ENCODE results near the gene TP53I3. TPM values are rescaled to one million over a fixed set of nuclear protein-coding genes. Genes with fewer than 3 reads are reported as not detected.
"Not testable (repeated sequence)": the region's sequence is repeated elsewhere in the genome, so short reads cannot be mapped to it uniquely, and the experiment has no call there.

The TP53I3 gene
- total RNA-seq, 2 experiments from 2014 or later: 1.8 to 2.6 TPM

- Mint-ChIP-seq H3K9me3 (no peaks in the 10 kb centered on the region), H3K36me3 (ENCODE audit: low read depth) (peaks cover 2% of the 10 kb centered on the region), H3K27me3 (no peaks in the 10 kb centered on the region), H3K4me1 (ENCODE audit: low read depth) (peaks cover 6% of the 10 kb centered on the region), H3K4me3 (no peak overlapping the region), H3K27ac (no peak overlapping the region)
- TF ChIP-seq CTCF (IDR thresholded peaks at IDR 0.05): no peak
- POLR2A ChIA-PET: no interaction called here
- intact Hi-C loops (cut with micrococcal nuclease): no loop called here
- DNase-seq (no peak), ATAC-seq (no peak)
- CTCF ChIA-PET: interaction anchor here (0.8 to 1.0 kb wide), 2 partner anchors 16 to 34 kb away, joined by 3 to 5 read pairs; partner anchors contain the start of gene TP53I3
Measured at GRCh38 chr2:24117902-24118301, 33.3 kb upstream of the TP53I3 start.

DNA sequence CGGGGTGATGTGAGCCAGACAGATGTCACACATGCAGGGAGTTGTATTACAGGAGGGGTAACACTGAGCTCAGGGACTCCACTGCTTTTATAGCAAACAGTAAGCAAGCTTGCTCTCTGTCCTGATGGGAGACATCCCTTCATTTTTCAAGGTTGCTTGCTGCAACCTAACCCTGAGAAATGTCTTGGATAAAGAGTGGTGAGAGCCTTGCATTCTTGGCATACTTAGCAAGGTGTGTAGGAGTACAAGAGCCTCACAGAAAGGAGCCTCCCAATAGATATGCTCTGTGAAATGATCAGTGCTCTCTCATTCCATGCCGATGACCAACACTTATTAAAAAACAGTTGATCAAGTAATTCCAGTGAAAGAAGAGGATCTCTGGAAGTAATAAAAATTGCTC lies 30.4 kb upstream of the TP53I3 start:
- intact Hi-C loops (cut with micrococcal nuclease): no loop called here
- no peaks in the 10 kb centered on the region for H3K27me3 Mint-ChIP-seq
- H3K27ac Mint-ChIP-seq: no peak overlapping the region
- CTCF ChIA-PET: no interaction called here
- H3K36me3 Mint-ChIP-seq (ENCODE audit: low read depth): peaks cover 2% of the 10 kb centered on the region
- no peak overlapping the region for H3K4me3 Mint-ChIP-seq
- TF ChIP-seq CTCF (IDR thresholded peaks at IDR 0.05): no peak
- ATAC-seq (no peak), DNase-seq (no peak)
- H3K4me1 Mint-ChIP-seq (ENCODE audit: low read depth): no peaks in the 10 kb centered on the region
- POLR2A ChIA-PET: no interaction called here
- H3K9me3 Mint-ChIP-seq: no peaks in the 10 kb centered on the region

DNA sequence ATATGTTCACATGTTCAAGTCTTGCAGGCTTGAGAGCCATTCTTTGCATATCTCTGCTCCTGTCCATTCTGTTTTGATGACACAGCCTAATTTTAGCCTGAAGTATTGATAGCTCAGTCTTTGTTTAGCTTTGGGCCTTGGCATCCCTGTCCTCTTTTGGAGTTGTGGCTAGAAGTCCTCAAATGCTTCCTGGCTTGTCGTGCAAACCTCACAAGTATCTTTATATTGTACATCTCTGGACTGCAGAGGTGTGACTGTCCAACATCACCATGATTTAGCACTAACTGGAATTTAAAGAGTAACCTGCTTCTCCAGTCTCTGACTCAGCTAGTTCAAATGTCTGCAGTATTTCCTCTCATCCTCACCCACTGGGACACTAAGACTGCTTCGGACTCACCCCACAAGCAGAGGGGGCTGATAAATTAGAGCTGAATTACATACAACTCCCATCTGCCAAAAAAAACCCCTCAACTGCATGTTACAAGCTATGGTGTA lies 26.8 kb upstream of the TP53I3 start:
- peaks cover 2% of the 10 kb centered on the region for H3K36me3 Mint-ChIP-seq (ENCODE audit: low read depth)
- no peak overlapping the region for H3K4me3 Mint-ChIP-seq
- POLR2A ChIA-PET: interaction anchor here (1.2 to 1.4 kb wide), 2 partner anchors 10 to 11 kb away, joined by 3 to 6 read pairs; no protein-coding TSS in a partner anchor
- DNase-seq (no peak), ATAC-seq (no peak)
- H3K27me3 Mint-ChIP-seq: no peaks in the 10 kb centered on the region
- H3K4me1 Mint-ChIP-seq (ENCODE audit: low read depth): no peaks in the 10 kb centered on the region
- TF ChIP-seq CTCF (IDR thresholded peaks at IDR 0.05): no peak
- H3K27ac Mint-ChIP-seq: no peak overlapping the region
- intact Hi-C loops (cut with micrococcal nuclease): no loop called here
- CTCF ChIA-PET: interaction anchor here (0.6 to 2.9 kb wide), 4 partner anchors 11 to 1797 kb away, joined by 3 to 9 read pairs (median 4); partner anchors contain the start of gene TP53I3
- peaks cover 21% of the 10 kb centered on the region for H3K9me3 Mint-ChIP-seq

GRCh38 chr2:24110660-24111303 lies 26.1 kb upstream of the TP53I3 start:
- ChIA-PET CTCF (interaction anchor here (0.6 to 2.9 kb wide), 3 partner anchors 12 to 134 kb away, joined by 3 to 9 read pairs (median 4); partner anchors contain the start of gene TP53I3), POLR2A (interaction anchor here (1.2 to 1.4 kb wide), 2 partner anchors 9 to 11 kb away, joined by 3 to 6 read pairs; no protein-coding TSS in a partner anchor)
- DNase-seq: no peak
- H3K27me3 Mint-ChIP-seq: no peaks in the 10 kb centered on the region
- ATAC-seq: no peak
- H3K27ac Mint-ChIP-seq: no peak overlapping the region
- H3K9me3 Mint-ChIP-seq: peaks cover 21% of the 10 kb centered on the region
- no peak for TF ChIP-seq CTCF (IDR thresholded peaks at IDR 0.05)
- H3K4me1 Mint-ChIP-seq (ENCODE audit: low read depth): no peaks in the 10 kb centered on the region
- intact Hi-C loops (cut with micrococcal nuclease): no loop called here
- H3K36me3 Mint-ChIP-seq (ENCODE audit: low read depth): peaks cover 2% of the 10 kb centered on the region
- H3K4me3 Mint-ChIP-seq: no peak overlapping the region

GRCh38 chr2:24109431-24109830 lies 24.8 kb upstream of the TP53I3 start:
- H3K9me3 Mint-ChIP-seq: peaks cover 21% of the 10 kb centered on the region
- H3K36me3 Mint-ChIP-seq (ENCODE audit: low read depth); H3K4me3 Mint-ChIP-seq; H3K27me3 Mint-ChIP-seq; H3K4me1 Mint-ChIP-seq (ENCODE audit: low read depth); H3K27ac Mint-ChIP-seq; DNase-seq; POLR2A ChIA-PET; ATAC-seq; intact Hi-C loops (cut with micrococcal nuclease): not testable (repeated sequence)
- CTCF ChIA-PET: interaction anchor here (1.2 kb wide), 1 partner anchor 25 kb away, joined by 3 read pairs; the partner anchor contains the start of gene TP53I3

Measured in activated CD8-positive, alpha-beta T cell treated with anti-CD3 and anti-CD28 coated beads for 36 hours (primary cell).